ENCODE results near the gene LCN15. TPM values are rescaled to one million over a fixed set of nuclear protein-coding genes. Genes with fewer than 3 reads are reported as not detected.
"Not testable (repeated sequence)": the region's sequence is repeated elsewhere in the genome, so short reads cannot be mapped to it uniquely, and the experiment has no call there.

The LCN15 gene
- total and polyA plus RNA-seq, 2 of the 4 experiments (the other 2 are of a cell fraction): not detected

DNA sequence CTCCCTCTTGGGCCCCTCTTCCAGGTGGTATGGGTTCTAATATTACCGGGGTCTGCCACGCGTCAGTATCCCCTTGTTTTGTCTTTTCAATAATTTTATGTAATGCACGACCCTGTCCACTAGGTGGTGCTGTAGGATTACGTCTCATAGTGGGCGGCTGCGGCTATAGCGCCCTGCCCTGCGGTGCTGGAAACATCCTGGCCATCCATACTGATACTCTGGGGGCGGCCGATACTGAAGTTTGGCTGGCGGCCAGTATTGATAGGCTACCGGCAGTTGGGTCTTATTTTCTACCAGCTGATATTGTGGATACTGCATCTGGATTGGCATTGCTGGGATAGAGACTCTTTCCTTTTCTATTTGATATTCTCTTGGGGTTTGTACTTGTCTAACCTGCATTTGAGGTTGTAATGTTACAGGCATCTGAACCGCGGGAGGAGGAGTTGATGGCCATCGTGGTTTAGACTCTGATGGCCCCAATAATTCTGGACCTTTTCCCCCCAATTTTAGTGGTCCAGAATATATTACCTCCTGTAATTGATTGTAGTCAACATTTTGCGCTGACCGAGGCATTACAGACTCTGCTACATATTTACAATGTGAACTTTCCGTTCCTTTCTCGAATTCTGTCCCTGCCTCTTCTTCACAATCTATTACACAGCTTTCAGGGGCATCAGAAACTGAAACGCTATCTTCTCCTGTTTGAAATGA lies 23.5 kb upstream of the LCN15 start (continued):
- no peak for TF ChIP-seq BHLHE40 (IDR thresholded peaks at IDR 0.05; ENCODE audit: low read depth, low read length)

- H3K14ac ChIP-seq (replicated peaks; ENCODE audit: low read depth, low read length); DNase-seq; H3K56ac ChIP-seq (ENCODE audit: extremely low read depth, insufficient read depth, low read length); H3K9ac ChIP-seq (ENCODE audit: low read depth, low read length); BruUV-seq (replicated peaks); H3K36me3 ChIP-seq (ENCODE audit: control insufficient read depth, insufficient read depth, low read length); H4K20me1 ChIP-seq (ENCODE audit: insufficient read depth, low read length); H2BK120ac ChIP-seq (ENCODE audit: low read depth, low read length); H4K91ac ChIP-seq (ENCODE audit: insufficient read depth, low read depth, low read length); H4K5ac ChIP-seq (ENCODE audit: low read depth, low read length); H3K27ac ChIP-seq (ENCODE audit: insufficient read depth, low read length); H3K4me1 ChIP-seq (ENCODE audit: control insufficient read depth, insufficient read depth, low read length); H4K8ac ChIP-seq (ENCODE audit: low read depth in 2 of 2, low read length in 2 of 2); H3K79me1 ChIP-seq (ENCODE audit: low read depth in 1 of 2, low read length in 2 of 2); H2AK5ac ChIP-seq (ENCODE audit: low read depth, low read length); H2BK5ac ChIP-seq (ENCODE audit: low read depth, low read length, poor library complexity, severe bottlenecking); H3K18ac ChIP-seq (ENCODE audit: low read depth, low read length); POLR2A ChIA-PET (ENCODE audit: unreplicated experiment); H3K4ac ChIP-seq (ENCODE audit: low read depth, low read length); H3K27me3 ChIP-seq (ENCODE audit: control insufficient read depth, insufficient read depth, low read length); H3K23ac ChIP-seq (ENCODE audit: low read depth, low read length); dilution Hi-C loops (cut with HindIII; ENCODE audit: low sequenced_read_pairs, unreplicated experiment); H3K9me1 ChIP-seq (ENCODE audit: insufficient read depth, low read length); H2BK20ac ChIP-seq (ENCODE audit: low read depth, low read length); H3K4me3 ChIP-seq (ENCODE audit: insufficient read depth, low read depth, low read length); H2AK9ac ChIP-seq (replicated peaks; ENCODE audit: low read depth, low read length, poor library complexity); H3K9me3 ChIP-seq (ENCODE audit: control insufficient read depth, insufficient read depth, low read length); ATAC-seq (ENCODE audit: low read depth); H2BK15ac ChIP-seq (ENCODE audit: low read depth, low read length); H2AFZ ChIP-seq (replicated peaks; ENCODE audit: low read length, poor library complexity); H3K4me2 ChIP-seq (ENCODE audit: low read depth, low read length): not testable (repeated sequence)
- CTCF ChIA-PET: interaction anchor here (1.2 kb wide), 1 partner anchor 248 kb away, joined by 4 read pairs; no protein-coding TSS in a partner anchor
- 32% methylated on average over 3 of the region's 4 CpGs; no CpG with 5 or more reads in 1 of the 2 experiments for WGBS, 2 experiments (ENCODE audit: extremely low coverage in 2 of 2, insufficient read length in 1 of 2)
- intact Hi-C loops (cut with micrococcal nuclease): loop anchor here (1.0 kb wide), 2 partner anchors 242 to 248 kb away; no protein-coding TSS in a partner anchor
- in situ Hi-C loops (cut with MboI; ENCODE audit: low sequenced_read_pairs): loop anchor here (10.0 kb wide), 1 partner anchor 248 kb away; the partner anchor contains the start of gene FUT7
Observed at GRCh38 chr9:136786983-136787382, 22.7 kb upstream of the LCN15 start.

All from IMR-90 (cell line).